GM23248 (cell line): ENCODE measurements around the gene SEPHS2. TPM values are rescaled to one million over a fixed set of nuclear protein-coding genes. Genes with fewer than 3 reads are reported as not detected.

ENCODE experiments used
- DNase-seq: peaks from one replicate; pipeline ENCODE4 v3.0.0-alpha.2; 2015
- H2AFZ ChIP-seq: fragments of 200-600 bp; sonication (generic); 2 replicates; pipeline ENCODE4 v1.6.1; 2016; ENCODE audit warnings: antibody characterized with exemption
- H3F3A ChIP-seq: fragments of 200-600 bp; sonication (generic); 2 replicates; pipeline ENCODE4 v1.6.1; 2016; ENCODE audit warnings: mild to moderate bottlenecking, antibody characterized with exemption, mixed run types; ENCODE audit not compliant: insufficient read depth
- H3K27ac ChIP-seq: fragments of 200-600 bp; sonication (generic); 2 replicates; pipeline ENCODE4 v1.5.1; 2016; ENCODE audit warnings: mild to moderate bottlenecking
- H3K27me3 ChIP-seq: fragments of 200-600 bp; sonication (generic); replicated peaks from 2 replicates; pipeline ENCODE4 v1.6.1; 2016; ENCODE audit warnings: mild to moderate bottlenecking; ENCODE audit not compliant: insufficient read depth
- H3K36me3 ChIP-seq: fragments of 200-600 bp; sonication (generic); 2 replicates; pipeline ENCODE4 v1.6.1; 2016; ENCODE audit warnings: low read depth, mild to moderate bottlenecking
- H3K4me1 ChIP-seq: fragments of 200-600 bp; sonication (generic); 2 replicates; pipeline ENCODE4 v1.6.1; 2016; ENCODE audit warnings: mild to moderate bottlenecking; ENCODE audit not compliant: insufficient read depth
- H3K4me2 ChIP-seq: fragments of 200-600 bp; sonication (generic); one replicate; pipeline ENCODE4 v1.6.1; 2016; ENCODE audit warnings: mild to moderate bottlenecking; ENCODE audit not compliant: unreplicated experiment
- H3K4me3 ChIP-seq: fragments of 200-600 bp; sonication (generic); 2 replicates; pipeline ENCODE4 v1.5.1; 2016; ENCODE audit warnings: mild to moderate bottlenecking
- H3K79me2 ChIP-seq: fragments of 200-600 bp; sonication (generic); 2 replicates; pipeline ENCODE4 v1.6.1; 2016; ENCODE audit warnings: mild to moderate bottlenecking; ENCODE audit not compliant: insufficient read depth
- H3K9ac ChIP-seq: fragments of 200-600 bp; sonication (generic); 2 replicates; pipeline ENCODE4 v1.6.1; 2016; ENCODE audit warnings: mild to moderate bottlenecking
- H3K9me2 ChIP-seq: fragments of 200-600 bp; sonication (generic); 2 replicates; pipeline ENCODE4 v1.6.1; 2016; ENCODE audit warnings: mixed run types, mild to moderate bottlenecking, moderate library complexity; ENCODE audit not compliant: insufficient read depth
- H3K9me3 ChIP-seq: fragments of 200-600 bp; sonication (generic); one replicate; pipeline ENCODE4 v1.6.1; 2017; ENCODE audit warnings: low read depth
- H4K20me1 ChIP-seq: fragments of 200-600 bp; sonication (generic); 2 replicates; pipeline ENCODE4 v1.6.0; 2016; ENCODE audit not compliant: insufficient read depth
- EZH2 ChIP-seq: fragments of 200-600 bp; sonication (generic); IDR thresholded peaks from 2 replicates; pipeline ENCODE4 v1.6.1; 2018; ENCODE audit warnings: antibody characterized with exemption, mild to moderate bottlenecking; ENCODE audit not compliant: insufficient read depth, poor library complexity, severe bottlenecking
- EZH2phosphoT487 ChIP-seq: fragments of 200-600 bp; sonication (generic); IDR thresholded peaks from 2 replicates; pipeline ENCODE4 v1.6.1; 2018; ENCODE audit warnings: antibody characterized with exemption, moderate library complexity, mild to moderate bottlenecking, low read depth; ENCODE audit not compliant: insufficient read depth
- WGBS, 2 experiments: methylation state at CpG; one replicate each; pipeline ENCODE4 v1.1.6; 2015 to 2017; ENCODE audit warnings: low lambda C conversion rate in 2 of 2, low coverage in 1 of 2; ENCODE audit errors: missing lambda C conversion rate in 2 of 2; 5-methylcytosine and 5-hydroxymethylcytosine counted together
- in situ Hi-C: fragments of 300-500 bp; cut with MboI; formaldehyde crosslinking; loops from 2 replicates; pipeline ENCODE4 v1.15.0; 2020
- polyA plus RNA-seq: library from polyadenylated mRNA; unstranded; fragments of >200 nt; fragmentation: Nextera tagmentation; extraction: Ambion mirVana; gene quantifications from 2 replicates; pipeline ENCODE4 v1.2.1, GENCODE V29; 2016
- total RNA-seq: library from RNA; depleted of rRNA; stranded (reverse); fragments of >200 nt; shearing (Covaris generic); gene quantifications from 2 replicates; pipeline ENCODE4 v1.2.3, GENCODE V29; 2014

SEPHS2 gene
- total and polyA plus RNA-seq, 2 experiments from 2014 or later: 6.2 to 26.9 TPM

- in situ Hi-C loops: loop anchor here (25.0 kb wide), 1 partner anchor 305 kb away; the partner anchor contains the start of genes GDPD3 and MAPK3
- Histone ChIP-seq H3K9me2 (no peaks in the 10 kb centered on the region), H3K4me3 (peak overlapping the region; percentile 69), H4K20me1 (no peaks in the 10 kb centered on the region), H3K79me2 (peaks cover 22% of the 10 kb centered on the region), H3K27me3 (no peaks in the 10 kb centered on the region), H3F3A (peaks cover 24% of the 10 kb centered on the region), H2AFZ (peak overlapping the region; percentile 60), H3K4me1 (no peaks in the 10 kb centered on the region), H3K9me3 (no peaks in the 10 kb centered on the region), H3K4me2 (peak overlapping the region; percentile 65), H3K27ac (peak overlapping the region; percentile 2; the same call in 1 of the 2 replicates), H3K9ac (peak overlapping the region; percentile 58), H3K36me3 (peaks cover 5% of the 10 kb centered on the region; the same call in 1 of the 2 replicates)
- TF ChIP-seq EZH2: no peak
- TF ChIP-seq EZH2phosphoT487: no peak
- DNase-seq: peak; percentile 28
- 58 to 62% methylated on average over 18 of the region's 18 CpGs for WGBS, 2 experiments
Observed at GRCh38 chr16:30416624-30417528, 28.8 kb downstream of the SEPHS2 start.

- in situ Hi-C loops: loop anchor here (25.0 kb wide), 1 partner anchor 304 kb away; the partner anchor contains the start of genes GDPD3 and MAPK3
- no peaks in the 10 kb centered on the region for H3K4me1 ChIP-seq
- WGBS, 2 experiments: 94 to 95% methylated on average over 4 of the region's 4 CpGs
- H2AFZ ChIP-seq: no peak overlapping the region
- peaks cover 5% of the 10 kb centered on the region; the same call in 1 of the 2 replicates for H3K36me3 ChIP-seq
- no peaks in the 10 kb centered on the region for H3K27me3 ChIP-seq
- H3K27ac ChIP-seq: no peak overlapping the region
- H3F3A ChIP-seq: peaks cover 24% of the 10 kb centered on the region
- H3K9ac ChIP-seq: no peak overlapping the region
- no peak for DNase-seq
- no peaks in the 10 kb centered on the region for H3K9me2 ChIP-seq
- H4K20me1 ChIP-seq: no peaks in the 10 kb centered on the region
- H3K79me2 ChIP-seq: peaks cover 26% of the 10 kb centered on the region
- no peak overlapping the region for H3K4me2 ChIP-seq
- H3K9me3 ChIP-seq: no peaks in the 10 kb centered on the region
- H3K4me3 ChIP-seq: no peak overlapping the region
- TF ChIP-seq EZH2phosphoT487: no peak
- no peak for TF ChIP-seq EZH2
Observed at GRCh38 chr16:30416047-30416603, 29.5 kb downstream of the SEPHS2 start.

- peaks cover 23% of the 10 kb centered on the region for H3F3A ChIP-seq
- no peaks in the 10 kb centered on the region for H3K9me2 ChIP-seq
- WGBS, 2 experiments: 88% methylated on average over 5 of the region's 5 CpGs
- TF ChIP-seq EZH2: no peak
- no peak for TF ChIP-seq EZH2phosphoT487
- no peak overlapping the region for H3K9ac ChIP-seq
- no peaks in the 10 kb centered on the region for H3K9me3 ChIP-seq
- H2AFZ ChIP-seq: no peak overlapping the region
- H3K4me2 ChIP-seq: no peak overlapping the region
- no peaks in the 10 kb centered on the region for H4K20me1 ChIP-seq
- H3K79me2 ChIP-seq: peaks cover 38% of the 10 kb centered on the region
- DNase-seq: no peak
- peaks cover 5% of the 10 kb centered on the region; the same call in 1 of the 2 replicates for H3K36me3 ChIP-seq
- H3K27ac ChIP-seq: no peak overlapping the region
- in situ Hi-C loops: loop anchor here (25.0 kb wide), 1 partner anchor 302 kb away; the partner anchor contains the start of genes GDPD3 and MAPK3
- no peak overlapping the region for H3K4me3 ChIP-seq
- H3K4me1 ChIP-seq: peaks cover 6% of the 10 kb centered on the region
- no peaks in the 10 kb centered on the region for H3K27me3 ChIP-seq
Observed at GRCh38 chr16:30414159-30414558, 31.5 kb downstream of the SEPHS2 start.

- Histone ChIP-seq H3K4me1 (peaks cover 15% of the 10 kb centered on the region), H3K27ac (no peak overlapping the region), H3K9me2 (no peaks in the 10 kb centered on the region), H3K79me2 (peaks cover 47% of the 10 kb centered on the region), H3K27me3 (no peaks in the 10 kb centered on the region), H2AFZ (no peak overlapping the region), H3K4me3 (no peak overlapping the region), H4K20me1 (no peaks in the 10 kb centered on the region), H3F3A (peaks cover 26% of the 10 kb centered on the region), H3K4me2 (no peak overlapping the region), H3K9ac (no peak overlapping the region), H3K9me3 (no peaks in the 10 kb centered on the region), H3K36me3 (peaks cover 5% of the 10 kb centered on the region; the same call in 1 of the 2 replicates)
- TF ChIP-seq EZH2phosphoT487: no peak
- no peak for TF ChIP-seq EZH2
- no peak for DNase-seq
- 79 to 80% methylated on average over 6 of the region's 6 CpGs for whole genome bisulfite sequencing, 2 experiments
- in situ Hi-C loops: loop anchor here (25.0 kb wide), 1 partner anchor 301 kb away; the partner anchor contains the start of genes GDPD3 and MAPK3
Observed at GRCh38 chr16:30413112-30413806, 32.4 kb downstream of the SEPHS2 start.
